T-helper 1 cell treated with Interleukin-12 subunit alpha and Interleukin-12 subunit beta and Interleukin-4 antibody, amounts not matched to agents 30 ng/mL and 1 ng/mL, for 36 hours (primary cell): ENCODE measurements around the gene RHBDD2. TPM values are rescaled to one million over a fixed set of nuclear protein-coding genes. Genes with fewer than 3 reads are reported as not detected.
"Not testable (repeated sequence)": the region's sequence is repeated elsewhere in the genome, so short reads cannot be mapped to it uniquely, and the experiment has no call there.

Source experiments
- intact Hi-C: fragments of 100-400 bp; cut with micrococcal nuclease; formaldehyde crosslinking; loops from one replicate; pipeline ENCODE4 v1.15.1; 2024
- total RNA-seq: library from RNA; stranded (reverse); gene quantifications from 2 replicates; pipeline ENCODE4 v1.2.3, GENCODE V29; 2022

RHBDD2 gene
- total RNA-seq, 1 donor from 2014 or later = 43.5 TPM

- intact Hi-C loops = loop anchor here (1.0 to 5.0 kb wide), 5 partner anchors 154 to 448 kb away; no protein-coding TSS in a partner anchor
Observed at GRCh38 chr7:75866114-75866488, 12.7 kb upstream of the RHBDD2 start.

- intact Hi-C loops = loop anchor here (1.0 to 5.0 kb wide), 5 partner anchors 154 to 448 kb away; no protein-coding TSS in a partner anchor
Observed at GRCh38 chr7:75866489-75867389, 12.1 kb upstream of the RHBDD2 start.

- intact Hi-C loops = loop anchor here (2.0 to 5.0 kb wide), 2 partner anchors 263 to 395 kb away; no protein-coding TSS in a partner anchor
Observed at GRCh38 chr7:75867390-75867717, 11.5 kb upstream of the RHBDD2 start.

- intact Hi-C loops = loop anchor here (5.0 kb wide), 1 partner anchor 394 kb away; no protein-coding TSS in a partner anchor
Observed at GRCh38 chr7:75868153-75868552, 10.7 kb upstream of the RHBDD2 start.

- intact Hi-C loops = loop anchor here (5.0 kb wide), 1 partner anchor 392 kb away; no protein-coding TSS in a partner anchor
Observed at GRCh38 chr7:75869776-75870379, 9.0 kb upstream of the RHBDD2 start.

GRCh38 chr7:75870557-75871161 lies 8.2 kb upstream of the RHBDD2 start:
- intact Hi-C loops = no loop called here

GRCh38 chr7:75872073-75872782 lies 6.6 kb upstream of the RHBDD2 start:
- intact Hi-C loops = no loop called here

GRCh38 chr7:75874180-75874579 lies 4.7 kb upstream of the RHBDD2 start:
- intact Hi-C loops = not testable (repeated sequence)

- intact Hi-C loops = loop anchor here (5.0 kb wide), 1 partner anchor 277 kb away; no protein-coding TSS in a partner anchor
Observed at GRCh38 chr7:75875113-75876080, 3.4 kb upstream of the RHBDD2 start.

GRCh38 chr7:75876126-75876881 lies 2.5 kb upstream of the RHBDD2 start:
- intact Hi-C loops = loop anchor here (5.0 kb wide), 1 partner anchor 276 kb away; no protein-coding TSS in a partner anchor

- intact Hi-C loops = loop anchor here (1.0 to 5.0 kb wide), 8 partner anchors 36 to 480 kb away; partner anchors contain the start of genes HIP1, STYXL1, TMEM120A and YWHAG
Observed at GRCh38 chr7:75878312-75878768, 494 bp upstream of the RHBDD2 start.

GRCh38 chr7:75879771-75880184 lies 944 bp downstream of the RHBDD2 start:
- intact Hi-C loops = loop anchor here (1.0 to 5.0 kb wide), 4 partner anchors 167 to 479 kb away; partner anchors contain the start of genes STYXL1 and YWHAG

- intact Hi-C loops = loop anchor here (1.0 kb wide), 1 partner anchor 286 kb away; no protein-coding TSS in a partner anchor
Observed at GRCh38 chr7:75880242-75880641, 1.4 kb downstream of the RHBDD2 start.

- intact Hi-C loops = no loop called here
Observed at GRCh38 chr7:75881436-75882095, 2.7 kb downstream of the RHBDD2 start.

- intact Hi-C loops = not testable (repeated sequence)
Observed at GRCh38 chr7:75883265-75883824, 4.5 kb downstream of the RHBDD2 start.

GRCh38 chr7:75884476-75884875 lies 5.6 kb downstream of the RHBDD2 start:
- intact Hi-C loops = no loop called here

- intact Hi-C loops = no loop called here
Observed at GRCh38 chr7:75885036-75885435, 6.2 kb downstream of the RHBDD2 start.
